Aorta (tissue), 5 donors: Measurements from ENCODE around the gene TAF9. TPM values are rescaled to one million over a fixed set of nuclear protein-coding genes. Genes with fewer than 3 reads are reported as not detected.
"Not testable (repeated sequence)": the region's sequence is repeated elsewhere in the genome, so short reads cannot be mapped to it uniquely, and the experiment has no call there.

Experiments used
- ATAC-seq: fragments of 200-7000 bp; cut with Tn5 transposase; one replicate; pipeline ENCODE4 v1.9.1; 2022; ENCODE audit warnings: moderate library complexity; ENCODE audit not compliant: low FRiP score
- DNase-seq, 2 donors: peaks; one replicate each; pipeline ENCODE4 v3.0.0-alpha.2; 2020
- H3K27ac ChIP-seq, 2 donors: one replicate each; pipeline ENCODE4 v1.5.1; 2013; ENCODE audit warnings: low read length in 2 of 2, mild to moderate bottlenecking in 2 of 2, moderate library complexity in 2 of 2, control low read depth in 1 of 2, inconsistent platforms in 1 of 2, low read depth in 1 of 2
- H3K27me3 ChIP-seq, 2 donors: one replicate each; pipeline ENCODE4 v1.6.1; 2013; ENCODE audit warnings: control low read depth in 1 of 2, low read length in 1 of 2, mild to moderate bottlenecking in 1 of 2, moderate library complexity in 1 of 2; ENCODE audit not compliant: insufficient read depth in 2 of 2, control insufficient read depth in 1 of 2
- H3K36me3 ChIP-seq, 2 donors: one replicate each; pipeline ENCODE4 v1.6.1; 2013; ENCODE audit warnings: control low read depth in 1 of 2, low read length in 1 of 2, mild to moderate bottlenecking in 1 of 2; ENCODE audit not compliant: insufficient read depth in 2 of 2, control insufficient read depth in 1 of 2
- H3K4me1 ChIP-seq, 2 donors: one replicate each; pipeline ENCODE4 v1.6.1; 2013; ENCODE audit warnings: low read length in 2 of 2, control low read depth in 1 of 2, mild to moderate bottlenecking in 1 of 2, moderate library complexity in 1 of 2; ENCODE audit not compliant: insufficient read depth in 2 of 2, control insufficient read depth in 1 of 2
- H3K4me3 ChIP-seq, 2 donors: one replicate each; pipeline ENCODE4 v1.5.1; 2013; ENCODE audit warnings: low read length in 2 of 2, control low read depth in 1 of 2, mild to moderate bottlenecking in 1 of 2
- H3K9me3 ChIP-seq: one replicate; pipeline ENCODE4 v1.6.1; 2013; ENCODE audit warnings: mild to moderate bottlenecking, low read length; ENCODE audit not compliant: control insufficient read depth
- WGBS, 2 donors: extraction: QIAGEN DNeasy Blood & Tissue Kit; methylation state at CpG; one replicate each; pipeline ENCODE4 v1.1.7; 2013; 5-methylcytosine and 5-hydroxymethylcytosine counted together
- intact Hi-C, 2 donors: fragments of 100-400 bp; cut with DNase I; formaldehyde crosslinking; loops; one replicate each; pipeline versions ENCODE4 v1.14.2 to v1.15.0; 2022
- polyA plus RNA-seq, 2 donors: library from polyadenylated mRNA; stranded (reverse); fragments of 200-250 nt; gene quantifications; one replicate each; pipeline ENCODE4 v1.2.3, GENCODE V29; 2013
- total RNA-seq, 2 donors: library from RNA; stranded (reverse); fragmentation: NEBNext Ultra II Directional; extraction: Animal tissue kit (Norgen Biotek cat#: 25700); gene quantifications; one replicate each; pipeline ENCODE4 v1.2.1, GENCODE V29; 2021
- donor health status: healthy with polysubstance abuse.
- donor health status: Bipolar disorder and iron deficiency.
- donor health status: DM: no; HTN: no; CAD: no.
- donor health status: DM: no; HTN: no; CAD: no.
- donor health status: DM: yes; HTN: yes; CAD: no.

Gene TAF9
- total and polyA plus RNA-seq, 4 donors, result 28.6 to 65.2 (median 33.0) TPM

DNA sequence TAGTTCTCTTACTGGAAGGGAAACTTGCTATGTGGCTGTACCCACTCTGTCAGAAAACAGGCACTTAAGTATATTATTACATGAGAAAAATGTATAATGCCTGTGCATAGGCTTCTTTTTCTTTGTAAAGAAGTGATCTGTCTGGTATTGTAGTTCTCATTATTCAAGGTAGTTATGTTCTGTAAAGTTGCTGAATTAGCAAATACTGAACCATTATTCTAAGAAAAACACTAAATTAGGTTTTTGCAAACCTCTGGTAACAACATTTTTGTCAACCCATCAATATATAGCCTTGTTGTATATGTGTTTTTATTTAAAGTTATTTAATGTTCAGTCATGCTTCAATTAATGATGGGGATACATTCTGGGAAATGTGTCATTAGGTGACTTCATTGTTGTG lies 9.1 kb upstream of the TAF9 start:
- Histone ChIP-seq H3K27me3 (no peaks in the 10 kb centered on the region), H3K4me1 (no peaks in the 10 kb centered on the region), H3K9me3 (no peaks in the 10 kb centered on the region), H3K27ac (no peak overlapping the region), H3K36me3 (peaks cover 0 to 2% of the 10 kb centered on the region in 2 donors), H3K4me3 (no peak overlapping the region)
- DNase-seq (no peak), ATAC-seq (no peak)
- intact Hi-C loops, result loop anchor here in 1 of 2 donors (10.0 kb wide), 1 partner anchor 284 kb away; the partner anchor contains the start of gene SLC30A5

GRCh38 chr5:69374911-69375446 lies 5.7 kb upstream of the TAF9 start:
- intact Hi-C loops, result loop anchor here in 1 of 2 donors (10.0 kb wide), 1 partner anchor 280 kb away; the partner anchor contains the start of gene SLC30A5
- H3K36me3 ChIP-seq, result no peaks in the 10 kb centered on the region
- WGBS, 2 donors, result 82 to 86% methylated on average over 4 of the region's 4 CpGs
- H3K27me3 ChIP-seq, result no peaks in the 10 kb centered on the region
- no peak for DNase-seq
- H3K27ac ChIP-seq, result no peak overlapping the region
- no peak for ATAC-seq
- H3K4me3 ChIP-seq, result no peak overlapping the region
- H3K9me3 ChIP-seq, result no peaks in the 10 kb centered on the region
- no peaks in the 10 kb centered on the region for H3K4me1 ChIP-seq

DNA sequence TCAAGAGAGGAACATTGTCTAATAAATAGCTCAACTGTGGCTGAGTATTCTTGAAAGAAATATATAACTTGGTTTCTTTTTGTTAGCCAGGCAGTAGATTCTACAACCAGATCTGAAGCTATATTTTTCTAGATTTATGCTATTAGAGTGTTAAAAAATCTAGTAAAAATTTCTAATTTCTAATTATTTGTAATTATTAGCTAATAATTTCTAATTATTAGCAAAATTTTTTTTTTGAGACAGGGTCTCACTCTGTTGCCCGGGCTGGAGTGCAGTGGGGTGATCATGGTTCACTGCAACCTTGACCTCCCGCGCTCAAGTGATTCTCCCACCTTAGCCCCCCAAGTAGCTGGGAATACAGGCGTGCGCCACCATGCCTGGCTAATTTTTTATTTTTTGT lies 3.1 kb upstream of the TAF9 start:
- H3K36me3 ChIP-seq, result no peaks in the 10 kb centered on the region
- H3K27ac ChIP-seq, result no peak overlapping the region
- H3K27me3 ChIP-seq, result no peaks in the 10 kb centered on the region
- intact Hi-C loops, result loop anchor here in 1 of 2 donors (10.0 kb wide), 1 partner anchor 278 kb away; the partner anchor contains the start of gene SLC30A5
- no peak for DNase-seq
- 96 to 97% methylated on average over 5 of the region's 5 CpGs for WGBS, 2 donors
- no peak for ATAC-seq
- no peak overlapping the region for H3K4me3 ChIP-seq
- H3K4me1 ChIP-seq, result peaks cover 0 to 6% of the 10 kb centered on the region in 2 donors
- H3K9me3 ChIP-seq, result no peaks in the 10 kb centered on the region

DNA sequence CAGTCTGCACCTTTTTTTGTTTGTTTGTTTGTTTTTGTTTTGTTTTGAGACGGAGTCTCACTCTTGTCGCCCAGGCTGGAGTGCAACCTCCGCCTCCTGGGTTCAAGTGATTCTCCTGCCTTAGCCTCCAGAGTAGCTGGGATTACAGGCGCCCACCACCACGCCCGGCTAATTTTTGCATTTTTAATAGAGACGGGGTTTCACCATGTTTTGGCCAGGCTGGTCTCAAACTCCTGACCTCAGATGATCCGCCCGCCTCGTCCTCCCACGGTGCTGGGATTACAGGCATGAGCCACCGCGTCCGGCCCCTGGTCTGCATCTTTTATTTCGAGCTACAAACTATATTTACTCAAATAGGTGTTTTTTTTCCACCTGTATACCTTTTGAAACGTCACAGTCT lies 1.0 kb upstream of the TAF9 start:
- WGBS, 2 donors, result 1 to 2% methylated on average over 16 of the region's 16 CpGs
- H3K4me1 ChIP-seq, H3K9me3 ChIP-seq, H3K36me3 ChIP-seq, ATAC-seq, DNase-seq, H3K27me3 ChIP-seq, H3K27ac ChIP-seq: not testable (repeated sequence)
- H3K4me3 ChIP-seq, result peak overlapping the region; percentile 13 to 75
- intact Hi-C loops, result loop anchor here (2.0 to 10.0 kb wide), 2 partner anchors 276 kb away; partner anchors contain the start of gene SLC30A5 (in 2 of the 2)

- peak; percentile 1 for ATAC-seq
- H3K36me3 ChIP-seq, result peaks cover 0 to 2% of the 10 kb centered on the region in 2 donors
- intact Hi-C loops, result loop anchor here in 1 of 2 donors (5.0 kb wide), 1 partner anchor 131 kb away; no protein-coding TSS in a partner anchor
These were observed 621 bp downstream of the TAF9 start for GRCh38 chr5:69368458-69369339.

DNA sequence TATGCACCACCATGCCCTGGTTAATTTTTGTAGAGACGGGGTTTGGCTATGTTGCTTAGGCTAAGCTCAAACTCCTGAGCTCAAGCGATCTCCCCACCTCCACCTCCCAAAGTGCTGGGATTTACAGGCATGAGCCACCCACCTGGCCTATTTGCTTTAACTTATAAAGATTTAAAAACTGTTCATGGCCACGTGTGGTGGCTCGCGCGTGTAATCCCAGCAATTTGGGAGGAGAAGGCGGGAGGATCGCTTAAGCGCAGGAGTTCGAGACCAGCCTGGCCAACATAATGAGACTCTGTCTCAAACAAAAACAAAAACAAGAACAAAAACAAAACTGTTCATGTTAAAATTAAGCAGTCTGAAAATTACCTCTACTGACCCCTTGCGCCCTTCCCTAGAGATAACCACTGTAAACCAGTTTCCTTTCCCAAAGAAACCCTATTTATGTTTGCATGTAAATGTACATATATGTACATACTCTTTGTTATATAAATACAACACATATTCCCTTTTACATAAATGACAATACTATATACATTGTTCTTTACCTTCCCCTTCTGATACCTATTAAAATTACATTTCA lies 1.5 kb downstream of the TAF9 start:
- H3K4me1 ChIP-seq, result peaks cover 0 to 6% of the 10 kb centered on the region in 2 donors
- no peaks in the 10 kb centered on the region for H3K27me3 ChIP-seq
- H3K9me3 ChIP-seq, result no peaks in the 10 kb centered on the region
- peaks cover 0 to 2% of the 10 kb centered on the region in 2 donors for H3K36me3 ChIP-seq
- H3K27ac ChIP-seq, result no peak overlapping the region
- 92 to 93% methylated on average over 11 of the region's 11 CpGs for WGBS, 2 donors
- H3K4me3 ChIP-seq, result no peak overlapping the region
- intact Hi-C loops, result loop anchor here in 1 of 2 donors (5.0 kb wide), 1 partner anchor 130 kb away; no protein-coding TSS in a partner anchor
- DNase-seq (no peak), ATAC-seq (no peak)

More at GRCh38 chr5:69368458-69369339, 621 bp downstream of the TAF9 start:
- Histone ChIP-seq H3K4me1 (peaks cover 0 to 6% of the 10 kb centered on the region in 2 donors), H3K4me3 (peak overlapping the region; percentile 75 to 82), H3K27me3 (no peaks in the 10 kb centered on the region), H3K27ac (peak overlapping the region; percentile 41 to 49), H3K9me3 (no peaks in the 10 kb centered on the region)
- WGBS, 2 donors, result 2 to 3% methylated on average over 37 to 39 of the region's 39 CpGs
- no peak for DNase-seq

DNA sequence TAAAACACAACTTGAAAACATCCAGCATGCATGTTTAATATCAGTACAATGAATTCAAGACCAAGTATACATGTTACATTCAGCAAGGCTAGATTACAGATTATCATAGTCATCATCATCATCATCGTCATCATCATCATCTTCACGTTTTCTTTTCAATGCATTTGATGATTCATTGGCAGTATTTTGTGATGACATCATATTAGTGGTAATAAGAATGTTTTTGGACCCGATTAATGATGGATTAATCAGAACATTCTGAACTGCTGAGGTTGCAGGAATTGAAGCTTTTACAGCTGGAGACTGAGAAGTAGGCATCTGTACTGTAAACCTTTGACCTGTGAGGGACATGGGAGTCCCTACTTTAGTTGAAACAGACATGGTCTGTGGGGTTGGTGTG lies 4.5 kb downstream of the TAF9 start:
- intact Hi-C loops, result loop anchor here in 1 of 2 donors (5.0 kb wide), 1 partner anchor 128 kb away; no protein-coding TSS in a partner anchor
- DNase-seq, result no peak
- Histone ChIP-seq H3K36me3 (peaks cover 0 to 2% of the 10 kb centered on the region in 2 donors), H3K27me3 (no peaks in the 10 kb centered on the region), H3K4me1 (peaks cover 0 to 6% of the 10 kb centered on the region in 2 donors), H3K4me3 (no peak overlapping the region), H3K27ac (no peak overlapping the region), H3K9me3 (no peaks in the 10 kb centered on the region)
- ATAC-seq, result no peak
- 77% methylated on average over 3 of the region's 3 CpGs for WGBS, 2 donors

DNA sequence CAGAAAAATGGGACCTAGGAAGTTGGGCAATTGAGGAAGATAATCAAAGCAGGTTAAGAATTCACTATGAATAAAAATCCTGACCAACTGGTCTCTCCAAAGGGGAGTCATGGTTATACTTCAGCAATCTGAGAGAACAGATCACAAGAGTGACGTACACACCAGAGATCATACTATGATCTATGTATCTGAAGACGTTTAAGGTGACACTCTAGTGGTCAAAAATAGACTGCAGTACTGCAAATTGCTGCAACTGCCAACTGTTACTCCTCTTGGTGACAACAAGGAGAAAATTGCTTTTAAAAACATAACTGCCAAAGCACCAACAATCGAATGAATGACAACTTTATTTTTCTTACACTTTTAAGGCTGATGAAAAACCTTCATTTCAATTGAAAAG lies 4.9 kb downstream of the TAF9 start:
- Histone ChIP-seq H3K9me3 (no peaks in the 10 kb centered on the region), H3K27ac (no peak overlapping the region), H3K27me3 (no peaks in the 10 kb centered on the region), H3K4me1 (peaks cover 0 to 6% of the 10 kb centered on the region in 2 donors), H3K36me3 (peaks cover 0 to 2% of the 10 kb centered on the region in 2 donors), H3K4me3 (no peak overlapping the region)
- intact Hi-C loops, result no loop called here
- ATAC-seq (no peak), DNase-seq (no peak)
- 53 to 60% methylated on average over 3 of the region's 3 CpGs for WGBS, 2 donors
